Progenitor cell of endocrine pancreas (in vitro differentiated cells): ENCODE data around the gene RBBP5. TPM values are rescaled to one million over a fixed set of nuclear protein-coding genes. Genes with fewer than 3 reads are reported as not detected.
"Not testable (repeated sequence)": the region's sequence is repeated elsewhere in the genome, so short reads cannot be mapped to it uniquely, and the experiment has no call there.

ENCODE experiments used
- DNase-seq: peaks from one replicate; pipeline ENCODE4 v3.0.0; 2021; ENCODE audit warnings: low spot score; ENCODE audit not compliant: unreplicated experiment
- H3K27ac Mint-ChIP-seq: 2 replicates; pipeline ENCODE4 v1.8.0; 2021; ENCODE audit warnings: mild to moderate bottlenecking, moderate library complexity, mixed read lengths
- H3K27me3 Mint-ChIP-seq: 2 replicates; pipeline ENCODE4 v1.8.0; 2021; ENCODE audit warnings: mixed read lengths
- H3K36me3 Mint-ChIP-seq: 2 replicates; pipeline ENCODE4 v1.8.0; 2022; ENCODE audit warnings: mixed read lengths; ENCODE audit not compliant: insufficient read depth
- H3K4me1 Mint-ChIP-seq: 2 replicates; pipeline ENCODE4 v1.8.0; 2021; ENCODE audit warnings: low read depth, mixed read lengths
- H3K4me3 Mint-ChIP-seq: 2 replicates; pipeline ENCODE4 v1.8.0; 2021; ENCODE audit warnings: low read depth, mild to moderate bottlenecking, moderate library complexity, mixed read lengths
- H3K9me3 Mint-ChIP-seq: 2 replicates; pipeline ENCODE4 v1.8.0; 2021; ENCODE audit warnings: low read depth, mixed read lengths
- CTCF ChIP-seq: fragments of 200-600 bp; sonication (generic); IDR thresholded peaks from one replicate; pipeline ENCODE4 v1.5.0; 2021; ENCODE audit warnings: antibody characterized with exemption, mild to moderate bottlenecking; ENCODE audit not compliant: unreplicated experiment
- total RNA-seq: library from RNA; stranded (reverse); gene quantifications from 2 replicates; pipeline ENCODE4 v1.2.1, GENCODE V29; 2021

RBBP5 gene
- total RNA-seq, 1 donor from 2014 or later: 20.9 TPM

- Mint-ChIP-seq H3K9me3 (peaks cover 5% of the 10 kb centered on the region), H3K36me3 (peaks cover 50% of the 10 kb centered on the region)
- no peak for TF ChIP-seq CTCF
These were observed 40.5 kb upstream of the RBBP5 start for GRCh38 chr1:205162301-205162700.

GRCh38 chr1:205161076-205161475 lies 39.3 kb upstream of the RBBP5 start:
- H3K27ac Mint-ChIP-seq: no peak overlapping the region
- H3K4me3 Mint-ChIP-seq: no peak overlapping the region
- peaks cover 58% of the 10 kb centered on the region for H3K36me3 Mint-ChIP-seq
- no peak for TF ChIP-seq CTCF
- DNase-seq: no peak
- H3K27me3 Mint-ChIP-seq: no peaks in the 10 kb centered on the region
- peaks cover 17% of the 10 kb centered on the region for H3K9me3 Mint-ChIP-seq
- H3K4me1 Mint-ChIP-seq: no peaks in the 10 kb centered on the region

More at GRCh38 chr1:205162301-205162700, 40.5 kb upstream of the RBBP5 start:
- no peak overlapping the region for H3K4me3 Mint-ChIP-seq
- DNase-seq: no peak
- H3K27me3 Mint-ChIP-seq: no peaks in the 10 kb centered on the region
- H3K4me1 Mint-ChIP-seq: no peaks in the 10 kb centered on the region
- no peak overlapping the region for H3K27ac Mint-ChIP-seq

- H3K9me3 Mint-ChIP-seq: peaks cover 22% of the 10 kb centered on the region
- H3K27ac Mint-ChIP-seq: no peak overlapping the region
- H3K4me1 Mint-ChIP-seq: no peaks in the 10 kb centered on the region
- no peaks in the 10 kb centered on the region for H3K27me3 Mint-ChIP-seq
- H3K4me3 Mint-ChIP-seq: no peak overlapping the region
- no peak for DNase-seq
- TF ChIP-seq CTCF: no peak
- H3K36me3 Mint-ChIP-seq: peaks cover 65% of the 10 kb centered on the region
These were observed 36.4 kb upstream of the RBBP5 start for GRCh38 chr1:205158048-205158616.

- H3K36me3 Mint-ChIP-seq: peaks cover 57% of the 10 kb centered on the region
- H3K27ac Mint-ChIP-seq, H3K27me3 Mint-ChIP-seq, H3K4me1 Mint-ChIP-seq, DNase-seq, H3K4me3 Mint-ChIP-seq: not testable (repeated sequence)
- H3K9me3 Mint-ChIP-seq: peaks cover 22% of the 10 kb centered on the region
These were observed 34.0 kb upstream of the RBBP5 start for GRCh38 chr1:205155665-205156377.

GRCh38 chr1:205152505-205152904 lies 30.7 kb upstream of the RBBP5 start:
- H3K36me3 Mint-ChIP-seq: peaks cover 39% of the 10 kb centered on the region
- no peak for DNase-seq
- TF ChIP-seq CTCF: no peak
- H3K9me3 Mint-ChIP-seq: peaks cover 18% of the 10 kb centered on the region
- no peaks in the 10 kb centered on the region for H3K4me1 Mint-ChIP-seq
- no peaks in the 10 kb centered on the region for H3K27me3 Mint-ChIP-seq
- H3K4me3 Mint-ChIP-seq: no peak overlapping the region
- no peak overlapping the region for H3K27ac Mint-ChIP-seq
